ENCODE data around the gene PCF11. TPM values are rescaled to one million over a fixed set of nuclear protein-coding genes. Genes with fewer than 3 reads are reported as not detected.

Gene PCF11
- total RNA-seq, 2 experiments from 2014 or later: 80.1 to 98.8 TPM

- peak overlapping the region; percentile 70; the same call in 1 of the 2 replicates for H2AFZ ChIP-seq (ENCODE audit: low read length)
- H3K9me2 ChIP-seq (ENCODE audit: insufficient read depth, low read length): no peaks in the 10 kb centered on the region
- TF ChIP-seq, protein P1, sequence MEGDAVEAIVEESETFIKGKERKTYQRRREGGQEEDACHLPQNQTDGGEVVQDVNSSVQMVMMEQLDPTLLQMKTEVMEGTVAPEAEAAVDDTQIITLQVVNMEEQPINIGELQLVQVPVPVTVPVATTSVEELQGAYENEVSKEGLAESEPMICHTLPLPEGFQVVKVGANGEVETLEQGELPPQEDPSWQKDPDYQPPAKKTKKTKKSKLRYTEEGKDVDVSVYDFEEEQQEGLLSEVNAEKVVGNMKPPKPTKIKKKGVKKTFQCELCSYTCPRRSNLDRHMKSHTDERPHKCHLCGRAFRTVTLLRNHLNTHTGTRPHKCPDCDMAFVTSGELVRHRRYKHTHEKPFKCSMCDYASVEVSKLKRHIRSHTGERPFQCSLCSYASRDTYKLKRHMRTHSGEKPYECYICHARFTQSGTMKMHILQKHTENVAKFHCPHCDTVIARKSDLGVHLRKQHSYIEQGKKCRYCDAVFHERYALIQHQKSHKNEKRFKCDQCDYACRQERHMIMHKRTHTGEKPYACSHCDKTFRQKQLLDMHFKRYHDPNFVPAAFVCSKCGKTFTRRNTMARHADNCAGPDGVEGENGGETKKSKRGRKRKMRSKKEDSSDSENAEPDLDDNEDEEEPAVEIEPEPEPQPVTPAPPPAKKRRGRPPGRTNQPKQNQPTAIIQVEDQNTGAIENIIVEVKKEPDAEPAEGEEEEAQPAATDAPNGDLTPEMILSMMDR (conservative IDR thresholded peaks at IDR 0.05; ENCODE audit: low read length): no peak
- no peak for TF ChIP-seq EZH2phosphoT487 (IDR thresholded peaks at IDR 0.05; ENCODE audit: borderline replicate concordance, low read depth, low read length)
- ChIA-PET POLR2A (interaction anchor here (0.5 to 2.1 kb wide), 5 partner anchors 10 to 140 kb away, joined by 3 to 9 read pairs (median 4); no protein-coding TSS in a partner anchor), CTCF (ENCODE audit: unreplicated experiment) (interaction anchor here (1.4 kb wide), 1 partner anchor 10 kb away, joined by 4 read pairs; no protein-coding TSS in a partner anchor)
- intact Hi-C loops (cut with micrococcal nuclease; ENCODE audit: unreplicated experiment): no loop called here
- H3K4me2 ChIP-seq (ENCODE audit: low read length): no peak overlapping the region
- no peak for DNase-seq (ENCODE audit: low spot score)
- no TSS peak for BruUV-seq (replicated peaks)
- no peaks in the 10 kb centered on the region for H3K79me2 ChIP-seq (ENCODE audit: insufficient read depth, low read depth, low read length)
- H3K9me3 ChIP-seq (ENCODE audit: low read length): no peaks in the 10 kb centered on the region
- H3K27ac ChIP-seq (ENCODE audit: low read depth, low read length, poor library complexity, severe bottlenecking): no peak overlapping the region
- no peak overlapping the region for H3K4me3 ChIP-seq (ENCODE audit: low read depth, low read length, poor library complexity, severe bottlenecking)
- H3K36me3 ChIP-seq (ENCODE audit: insufficient read depth, low read length): no peaks in the 10 kb centered on the region
- peaks cover 35% of the 10 kb centered on the region for H3K4me1 ChIP-seq (ENCODE audit: insufficient read depth, low read length, poor library complexity, severe bottlenecking)
- H4K20me1 ChIP-seq (ENCODE audit: insufficient read depth, low read length): no peaks in the 10 kb centered on the region
These were observed 41.9 kb upstream of the PCF11 start for GRCh38 chr11:83115026-83115425.

DNA sequence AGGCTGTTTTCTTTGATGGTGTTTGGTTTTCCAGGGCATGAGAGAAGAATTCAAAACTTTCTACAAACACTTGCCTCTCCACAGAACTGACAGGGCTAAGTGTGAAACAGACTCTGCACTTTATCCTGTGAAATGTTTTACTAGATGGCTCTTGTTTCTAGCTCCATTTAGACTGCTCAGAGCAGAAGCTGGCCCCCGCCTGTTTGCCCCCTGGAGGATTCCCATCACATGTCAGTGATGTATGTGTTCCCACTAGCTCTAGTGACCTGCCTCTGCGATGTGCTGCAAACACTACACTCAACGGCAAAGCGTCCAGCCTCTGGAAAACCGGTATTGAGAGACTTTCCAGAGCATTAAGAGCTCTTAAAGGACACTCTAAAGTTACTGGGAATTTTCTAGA lies 41.4 kb upstream of the PCF11 start:
- no TSS peak for BruUV-seq (replicated peaks)

More for the DNA sequence above, 41.4 kb upstream of the PCF11 start:
- Histone ChIP-seq H3K4me2 (ENCODE audit: low read length) (no peak overlapping the region; the same call in 1 of the 2 replicates), H3K79me2 (ENCODE audit: insufficient read depth, low read depth, low read length) (no peaks in the 10 kb centered on the region), H4K20me1 (ENCODE audit: insufficient read depth, low read length) (no peaks in the 10 kb centered on the region), H3K4me1 (ENCODE audit: insufficient read depth, low read length, poor library complexity, severe bottlenecking) (peaks cover 40% of the 10 kb centered on the region), H2AFZ (ENCODE audit: low read length) (peak overlapping the region; percentile 70), H3K27ac (ENCODE audit: low read depth, low read length, poor library complexity, severe bottlenecking) (no peak overlapping the region), H3K4me3 (ENCODE audit: low read depth, low read length, poor library complexity, severe bottlenecking) (no peak overlapping the region), H3K9me3 (ENCODE audit: low read length) (no peaks in the 10 kb centered on the region), H3K36me3 (ENCODE audit: insufficient read depth, low read length) (no peaks in the 10 kb centered on the region), H3K9me2 (ENCODE audit: insufficient read depth, low read length) (no peaks in the 10 kb centered on the region)
- TF ChIP-seq EZH2phosphoT487 (IDR thresholded peaks at IDR 0.05; ENCODE audit: borderline replicate concordance, low read depth, low read length): no peak
- TF ChIP-seq, protein P1 (conservative IDR thresholded peaks at IDR 0.05; ENCODE audit: low read length): no peak
- intact Hi-C loops (cut with micrococcal nuclease; ENCODE audit: unreplicated experiment): no loop called here
- CTCF ChIA-PET (ENCODE audit: unreplicated experiment): interaction anchor here (1.4 kb wide), 1 partner anchor 10 kb away, joined by 4 read pairs; no protein-coding TSS in a partner anchor
- POLR2A ChIA-PET: interaction anchor here (0.5 to 2.1 kb wide), 7 partner anchors 11 to 1112 kb away, joined by 3 to 9 read pairs (median 4); no protein-coding TSS in a partner anchor
- DNase-seq (ENCODE audit: low spot score): no peak
